Activated CD4-positive, alpha-beta memory T cell treated with anti-CD3 and anti-CD28 coated beads for 36 hours (primary cell): Measurements from ENCODE around the gene FAM47E. TPM values are rescaled to one million over a fixed set of nuclear protein-coding genes. Genes with fewer than 3 reads are reported as not detected.

Experiments
- CTCF ChIA-PET: fragments of 350-600 bp; sonication (Branson Sonifier 250); formaldehyde crosslinking; loops from one replicate; lab custom pipeline; 2021; ENCODE audit warnings: antibody characterized with exemption, inconsistent platforms; lab: Charles Lee
- POLR2A ChIA-PET: fragments of 350-600 bp; sonication (Branson Sonifier 250); formaldehyde crosslinking; loops from one replicate; lab custom pipeline; 2021; ENCODE audit warnings: antibody characterized with exemption; lab: Charles Lee
- DNase-seq: peaks from one replicate; pipeline ENCODE4 v3.0.0-alpha.2; 2020
- H3K27ac Mint-ChIP-seq: one replicate; pipeline ENCODE4 v1.8.0; 2021; ENCODE audit warnings: mixed read lengths
- H3K27me3 Mint-ChIP-seq: one replicate; pipeline ENCODE4 v1.8.0; 2021; ENCODE audit warnings: mixed read lengths
- H3K36me3 Mint-ChIP-seq: one replicate; pipeline ENCODE4 v1.8.0; 2021; ENCODE audit warnings: mixed read lengths
- H3K4me1 Mint-ChIP-seq: one replicate; pipeline ENCODE4 v1.8.0; 2021; ENCODE audit warnings: low read depth, mixed read lengths
- H3K4me3 Mint-ChIP-seq: one replicate; pipeline ENCODE4 v1.8.0; 2021; ENCODE audit warnings: mild to moderate bottlenecking, mixed read lengths
- H3K9me3 Mint-ChIP-seq: one replicate; pipeline ENCODE4 v1.8.0; 2021; ENCODE audit warnings: mixed read lengths
- intact Hi-C: fragments of 100-400 bp; cut with micrococcal nuclease; formaldehyde crosslinking; loops from one replicate; pipeline ENCODE4 v1.15.1; 2023
- total RNA-seq, 2 experiments: library from RNA; stranded (reverse); gene quantifications; one replicate each; pipeline ENCODE4 v1.2.3, GENCODE V29; 2021

FAM47E gene
- total RNA-seq, 2 experiments from 2014 or later, result not detected

GRCh38 chr4:76305971-76306881 is 54.7 kb downstream of the FAM47E start, which contains the start of gene STBD1:
TSS of gene STBD1 (plus strand) at chr4:76306733. CDS start at chr4:76306770, 37 bp downstream.
- intact Hi-C loops, result loop anchor here (2.0 to 10.0 kb wide), 6 partner anchors 49 to 791 kb away; partner anchors contain the start of genes FAM47E, RCHY1, SDAD1 and THAP6
- no peaks in the 10 kb centered on the region for H3K36me3 Mint-ChIP-seq
- peaks cover 3% of the 10 kb centered on the region for H3K27me3 Mint-ChIP-seq
- peak; percentile 46 for DNase-seq
- H3K27ac Mint-ChIP-seq, result peak within 1 kb of the TSS; percentile 24
- peaks cover 30% of the 10 kb centered on the region for H3K4me1 Mint-ChIP-seq
- H3K9me3 Mint-ChIP-seq, result no peaks in the 10 kb centered on the region
- H3K4me3 Mint-ChIP-seq, result peak within 1 kb of the TSS; percentile 75
- ChIA-PET POLR2A (interaction anchor here (0.5 kb wide), 1 partner anchor 10 kb away, joined by 4 read pairs; no protein-coding TSS in a partner anchor), CTCF (interaction anchor here (0.7 to 2.7 kb wide), 9 partner anchors 26 to 198 kb away, joined by 3 to 23 read pairs (median 5); no protein-coding TSS in a partner anchor)

GRCh38 chr4:76306882-76307659 is 55.5 kb downstream of the FAM47E start:
- Mint-ChIP-seq H3K9me3 (no peaks in the 10 kb centered on the region), H3K4me3 (peak overlapping the region; percentile 75), H3K27ac (no peak overlapping the region), H3K4me1 (peaks cover 21% of the 10 kb centered on the region), H3K36me3 (no peaks in the 10 kb centered on the region), H3K27me3 (peaks cover 3% of the 10 kb centered on the region)
- CTCF ChIA-PET, result interaction anchor here (0.7 to 2.7 kb wide), 8 partner anchors 27 to 197 kb away, joined by 3 to 23 read pairs (median 6); no protein-coding TSS in a partner anchor
- DNase-seq, result peak; percentile 46
- intact Hi-C loops, result loop anchor here (5.0 to 10.0 kb wide), 5 partner anchors 55 to 792 kb away; partner anchors contain the start of genes FAM47E, RCHY1, SDAD1 and THAP6
- POLR2A ChIA-PET, result no interaction called here

GRCh38 chr4:76307660-76308014 is 56.1 kb downstream of the FAM47E start:
- DNase-seq, result no peak
- CTCF ChIA-PET, result interaction anchor here (0.8 to 2.7 kb wide), 3 partner anchors 62 to 124 kb away, joined by 3 to 23 read pairs (median 6); no protein-coding TSS in a partner anchor
- intact Hi-C loops, result loop anchor here (5.0 to 10.0 kb wide), 5 partner anchors 55 to 793 kb away; partner anchors contain the start of genes FAM47E, RCHY1, SDAD1 and THAP6
- peak overlapping the region; percentile 75 for H3K4me3 Mint-ChIP-seq
- POLR2A ChIA-PET, result no interaction called here
- peaks cover 3% of the 10 kb centered on the region for H3K27me3 Mint-ChIP-seq
- no peak overlapping the region for H3K27ac Mint-ChIP-seq
- H3K9me3 Mint-ChIP-seq, result no peaks in the 10 kb centered on the region
- H3K36me3 Mint-ChIP-seq, result no peaks in the 10 kb centered on the region
- peaks cover 17% of the 10 kb centered on the region for H3K4me1 Mint-ChIP-seq

- H3K36me3 Mint-ChIP-seq, result no peaks in the 10 kb centered on the region
- no peak overlapping the region for H3K4me3 Mint-ChIP-seq
- peaks cover 13% of the 10 kb centered on the region for H3K4me1 Mint-ChIP-seq
- no peaks in the 10 kb centered on the region for H3K9me3 Mint-ChIP-seq
- H3K27ac Mint-ChIP-seq, result no peak overlapping the region
- ChIA-PET POLR2A (no interaction called here), CTCF (interaction anchor here (0.9 kb wide), 1 partner anchor 69 kb away, joined by 3 read pairs; no protein-coding TSS in a partner anchor)
- intact Hi-C loops, result loop anchor here (5.0 to 10.0 kb wide), 5 partner anchors 56 to 794 kb away; partner anchors contain the start of genes FAM47E, RCHY1, SDAD1 and THAP6
- no peak for DNase-seq
- no peaks in the 10 kb centered on the region for H3K27me3 Mint-ChIP-seq
Measured at GRCh38 chr4:76308548-76308947, 57.0 kb downstream of the FAM47E start.

DNA sequence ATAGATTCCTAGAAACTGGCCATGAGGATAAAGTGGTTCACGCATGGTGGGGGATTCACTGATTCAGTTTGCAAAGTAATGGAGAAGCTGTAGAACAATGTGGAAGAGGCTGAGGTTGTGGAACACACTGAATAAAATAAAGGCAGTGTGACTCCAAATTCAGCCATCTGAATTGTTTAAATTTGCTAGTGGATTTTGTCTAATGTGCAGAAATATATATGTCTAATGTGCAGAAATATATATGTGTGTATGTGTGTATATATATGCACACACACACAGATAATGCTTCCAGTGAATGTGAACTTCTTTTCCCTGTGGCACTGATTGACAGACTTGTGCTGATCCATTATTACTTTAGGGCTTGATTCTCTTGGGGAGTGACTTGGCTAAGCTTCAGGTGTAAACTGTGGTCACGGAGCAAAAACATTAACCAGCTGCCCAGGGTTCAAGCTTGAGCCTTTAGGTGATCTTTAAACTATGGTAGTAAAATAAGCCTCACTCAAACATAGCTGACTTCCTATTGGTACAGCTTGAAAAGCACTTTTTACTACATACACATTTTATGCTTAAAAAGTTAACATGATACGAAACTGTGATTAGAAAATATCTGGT is 58.5 kb downstream of the FAM47E start:
- H3K4me3 Mint-ChIP-seq, result no peak overlapping the region
- peaks cover under 1% of the 10 kb centered on the region for H3K9me3 Mint-ChIP-seq
- no peaks in the 10 kb centered on the region for H3K36me3 Mint-ChIP-seq
- no peak for DNase-seq
- POLR2A ChIA-PET, result no interaction called here
- CTCF ChIA-PET, result interaction anchor here (0.9 kb wide), 1 partner anchor 63 kb away, joined by 3 read pairs; no protein-coding TSS in a partner anchor
- intact Hi-C loops, result loop anchor here (5.0 to 10.0 kb wide), 5 partner anchors 58 to 795 kb away; partner anchors contain the start of genes FAM47E, RCHY1, SDAD1 and THAP6
- H3K4me1 Mint-ChIP-seq, result peaks cover 8% of the 10 kb centered on the region
- H3K27me3 Mint-ChIP-seq, result peaks cover 1% of the 10 kb centered on the region
- no peak overlapping the region for H3K27ac Mint-ChIP-seq

DNA sequence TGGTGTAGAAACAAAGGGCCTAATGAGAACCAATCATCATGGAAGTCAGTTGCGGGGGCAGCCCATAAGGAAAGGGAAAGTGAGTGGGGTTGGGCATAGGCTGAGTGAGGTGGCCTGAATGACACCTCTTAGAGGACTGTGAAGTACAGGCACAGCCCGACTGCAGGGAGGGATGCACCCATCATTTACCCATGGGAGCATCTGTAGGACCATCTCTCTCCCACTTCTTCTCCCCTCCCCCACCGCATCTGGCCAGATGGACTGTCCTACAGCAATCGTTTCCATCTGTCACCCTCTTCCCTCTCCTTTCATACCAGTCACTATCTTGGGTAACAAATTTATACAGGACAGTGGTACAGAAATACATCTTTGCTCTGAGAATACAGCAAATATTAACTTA is 59.2 kb downstream of the FAM47E start:
- ChIA-PET CTCF (interaction anchor here (0.9 kb wide), 1 partner anchor 62 kb away, joined by 3 read pairs; no protein-coding TSS in a partner anchor), POLR2A (no interaction called here)
- no peak overlapping the region for H3K4me3 Mint-ChIP-seq
- H3K27ac Mint-ChIP-seq, result no peak overlapping the region
- H3K36me3 Mint-ChIP-seq, result peaks cover 3% of the 10 kb centered on the region
- no peak for DNase-seq
- H3K9me3 Mint-ChIP-seq, result peaks cover 7% of the 10 kb centered on the region
- H3K4me1 Mint-ChIP-seq, result peaks cover 2% of the 10 kb centered on the region
- peaks cover 4% of the 10 kb centered on the region for H3K27me3 Mint-ChIP-seq
- intact Hi-C loops, result no loop called here

DNA sequence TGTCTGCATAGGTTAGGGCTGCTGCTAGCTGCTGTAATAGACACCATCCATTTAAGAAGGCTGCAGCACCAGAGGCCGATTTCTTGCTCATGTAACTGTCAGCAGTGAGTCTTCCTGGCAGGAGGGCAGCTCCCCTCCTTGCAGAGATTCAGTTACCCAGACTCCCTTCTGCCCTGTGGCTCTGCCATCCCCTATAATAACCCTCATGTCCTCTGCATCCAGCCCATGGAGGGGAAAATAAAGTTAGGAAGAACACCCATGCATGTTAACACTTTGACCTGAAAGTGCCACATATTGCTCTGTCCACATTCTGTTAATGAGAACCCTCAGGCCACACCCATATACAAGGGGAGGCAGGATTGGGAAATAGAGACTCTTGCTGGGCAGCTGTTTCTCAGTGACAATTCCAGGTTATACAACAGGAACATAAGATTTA is 60.4 kb downstream of the FAM47E start:
- intact Hi-C loops, result no loop called here
- peaks cover 18% of the 10 kb centered on the region for H3K9me3 Mint-ChIP-seq
- ChIA-PET CTCF (interaction anchor here (0.7 to 0.9 kb wide), 2 partner anchors 10 to 66 kb away, joined by 3 to 4 read pairs; no protein-coding TSS in a partner anchor), POLR2A (no interaction called here)
- no peaks in the 10 kb centered on the region for H3K4me1 Mint-ChIP-seq
- H3K27ac Mint-ChIP-seq, result no peak overlapping the region
- H3K27me3 Mint-ChIP-seq, result peaks cover 7% of the 10 kb centered on the region
- H3K36me3 Mint-ChIP-seq, result peaks cover 7% of the 10 kb centered on the region
- no peak for DNase-seq
- H3K4me3 Mint-ChIP-seq, result no peak overlapping the region

- no peak overlapping the region for H3K4me3 Mint-ChIP-seq
- ChIA-PET CTCF (interaction anchor here (0.7 kb wide), 1 partner anchor 11 kb away, joined by 4 read pairs; no protein-coding TSS in a partner anchor), POLR2A (no interaction called here)
- peaks cover 7% of the 10 kb centered on the region for H3K36me3 Mint-ChIP-seq
- no peak for DNase-seq
- intact Hi-C loops, result no loop called here
- peaks cover 7% of the 10 kb centered on the region for H3K27me3 Mint-ChIP-seq
- peaks cover 21% of the 10 kb centered on the region for H3K9me3 Mint-ChIP-seq
- H3K27ac Mint-ChIP-seq, result no peak overlapping the region
- no peaks in the 10 kb centered on the region for H3K4me1 Mint-ChIP-seq
Measured at GRCh38 chr4:76312457-76312856, 60.9 kb downstream of the FAM47E start.

- no peak overlapping the region for H3K4me3 Mint-ChIP-seq
- peaks cover 7% of the 10 kb centered on the region for H3K36me3 Mint-ChIP-seq
Measured at GRCh38 chr4:76313547-76313946, 62.0 kb downstream of the FAM47E start.

DNA sequence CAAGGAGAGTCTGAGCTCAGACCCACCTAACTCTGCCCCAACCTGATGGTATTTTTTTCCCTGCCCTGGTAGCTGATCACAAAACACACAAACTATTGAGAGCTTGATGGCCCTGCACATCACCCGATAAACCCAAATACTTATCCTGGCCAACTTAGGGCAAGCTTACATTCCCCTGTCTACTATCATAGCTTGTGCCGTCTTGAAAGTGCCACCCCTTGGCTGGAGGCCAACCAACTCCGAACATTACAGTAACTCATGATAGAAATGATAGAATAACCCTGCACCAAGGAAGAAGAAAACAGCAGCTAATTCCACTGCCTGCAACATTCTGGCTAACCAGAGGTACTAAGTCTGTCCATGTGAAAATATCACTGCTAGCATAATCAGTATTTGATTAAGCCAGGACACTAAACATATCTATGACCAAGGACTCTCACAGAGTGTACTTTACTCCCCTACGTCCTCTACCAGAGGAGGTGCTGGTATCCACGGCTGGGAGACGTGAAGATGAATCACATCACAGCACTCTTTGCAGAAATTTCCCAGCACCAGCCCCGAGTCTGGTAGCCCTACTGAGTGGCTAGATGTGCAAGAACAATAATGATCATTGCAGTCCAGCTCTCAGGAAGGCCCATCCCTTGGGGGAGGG is 63.9 kb downstream of the FAM47E start:
- peaks cover 9% of the 10 kb centered on the region for H3K27me3 Mint-ChIP-seq
- intact Hi-C loops, result no loop called here
- no peak overlapping the region for H3K4me3 Mint-ChIP-seq
- peaks cover 7% of the 10 kb centered on the region for H3K36me3 Mint-ChIP-seq
- ChIA-PET CTCF (no interaction called here), POLR2A (no interaction called here)
- no peaks in the 10 kb centered on the region for H3K4me1 Mint-ChIP-seq
- H3K27ac Mint-ChIP-seq, result no peak overlapping the region
- H3K9me3 Mint-ChIP-seq, result peaks cover 28% of the 10 kb centered on the region
- DNase-seq, result no peak

More at GRCh38 chr4:76313547-76313946, 62.0 kb downstream of the FAM47E start:
- Mint-ChIP-seq H3K9me3 (peaks cover 21% of the 10 kb centered on the region), H3K4me1 (no peaks in the 10 kb centered on the region), H3K27ac (no peak overlapping the region), H3K27me3 (peaks cover 7% of the 10 kb centered on the region)
- POLR2A ChIA-PET, result no interaction called here
- intact Hi-C loops, result no loop called here
- no peak for DNase-seq
- CTCF ChIA-PET, result interaction anchor here (1.0 kb wide), 1 partner anchor 133 kb away, joined by 3 read pairs; no protein-coding TSS in a partner anchor
